Stimulated activated CD8-positive, alpha-beta memory T cell treated with anti-CD3 and anti-CD28 coated beads, Interleukin-12 subunit alpha, Interleukin-12 subunit beta, amount 100 ng/mL, for 1 hour (primary cell): ENCODE measurements around the gene TGFBR3.

Source experiments
- DNase-seq: peaks from one replicate; pipeline ENCODE4 v3.0.0-alpha.2; 2020; ENCODE audit warnings: low read depth

The TGFBR3 gene

DNA sequence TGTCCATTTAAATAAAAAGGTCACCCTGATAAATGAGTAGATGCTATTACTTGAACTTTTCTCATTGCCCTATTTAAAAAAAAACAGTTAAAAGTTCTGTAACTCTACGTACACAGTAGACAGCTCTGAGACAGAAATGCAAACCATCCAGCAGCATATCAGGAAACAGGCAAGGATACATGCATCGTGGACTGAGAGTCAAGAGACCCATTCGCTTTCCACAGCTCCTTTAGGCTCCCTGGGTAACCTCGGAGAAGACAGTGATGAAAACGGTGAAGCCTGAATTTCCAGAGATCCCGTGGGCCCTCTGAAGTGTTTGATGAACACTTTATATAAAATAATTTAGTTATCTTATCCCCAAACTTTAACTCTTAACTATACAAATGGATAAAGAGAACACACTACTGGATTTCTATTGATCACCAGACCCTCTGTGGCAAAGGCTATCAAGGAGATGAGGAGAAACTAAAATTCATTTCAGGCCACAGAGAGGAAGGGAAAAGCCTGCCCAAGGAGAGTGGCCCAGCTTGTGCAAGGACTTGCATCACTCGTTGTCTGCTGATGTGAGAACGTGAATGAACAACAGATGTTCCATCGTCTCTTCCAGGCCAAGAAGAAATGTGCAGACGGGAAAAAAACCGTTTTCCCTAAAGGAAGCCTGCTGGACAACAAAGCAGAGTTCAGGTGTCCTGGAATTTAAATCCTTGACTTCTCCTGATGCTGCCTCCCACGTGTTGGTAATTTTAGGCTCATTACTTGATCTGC, 131.0 kb downstream of the TGFBR3 start:
- DNase-seq = no peak

DNA sequence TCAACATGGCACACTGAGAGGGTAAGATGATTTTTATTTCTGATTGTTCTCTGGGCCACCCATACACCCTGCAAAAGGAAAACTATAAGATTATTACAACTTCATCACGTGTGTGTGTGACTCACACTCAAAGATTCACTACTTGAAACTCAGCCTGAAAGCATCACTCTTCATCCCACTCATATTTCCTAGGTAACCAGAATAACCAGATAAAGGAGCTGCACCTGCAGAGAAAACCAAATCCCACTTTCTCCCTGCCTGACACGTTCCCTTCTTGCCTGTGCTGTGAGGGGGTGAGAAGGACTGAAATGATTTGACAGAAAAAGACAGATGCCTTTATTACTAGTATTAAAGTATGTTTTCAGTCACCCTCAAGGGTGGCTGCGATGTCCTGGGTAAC, 131.6 kb downstream of the TGFBR3 start:
- no peak for DNase-seq

- no peak for DNase-seq
These were observed 132.1 kb downstream of the TGFBR3 start for GRCh38 chr1:91753878-91754277.

GRCh38 chr1:91752324-91752723, 133.6 kb downstream of the TGFBR3 start:
- no peak for DNase-seq

DNA sequence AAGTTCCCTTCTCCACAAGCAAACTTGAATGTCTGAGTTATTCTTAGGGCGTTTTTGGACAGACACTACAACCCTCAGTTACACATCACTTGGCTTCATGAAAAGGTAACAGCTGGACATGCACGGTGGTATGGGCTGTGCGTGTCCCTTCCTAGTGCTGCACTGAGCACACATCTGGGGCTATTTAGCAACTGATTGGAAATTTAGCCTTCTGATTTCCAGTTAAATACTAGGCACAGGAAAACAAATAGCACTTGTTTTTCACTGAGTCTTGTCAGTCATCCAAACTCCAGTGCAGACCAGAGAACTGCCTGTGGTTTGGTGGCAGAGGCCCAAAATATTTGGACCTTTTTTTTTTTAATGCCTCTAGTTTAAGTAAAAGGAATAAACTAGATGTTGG, 134.7 kb downstream of the TGFBR3 start:
- no peak for DNase-seq

DNA sequence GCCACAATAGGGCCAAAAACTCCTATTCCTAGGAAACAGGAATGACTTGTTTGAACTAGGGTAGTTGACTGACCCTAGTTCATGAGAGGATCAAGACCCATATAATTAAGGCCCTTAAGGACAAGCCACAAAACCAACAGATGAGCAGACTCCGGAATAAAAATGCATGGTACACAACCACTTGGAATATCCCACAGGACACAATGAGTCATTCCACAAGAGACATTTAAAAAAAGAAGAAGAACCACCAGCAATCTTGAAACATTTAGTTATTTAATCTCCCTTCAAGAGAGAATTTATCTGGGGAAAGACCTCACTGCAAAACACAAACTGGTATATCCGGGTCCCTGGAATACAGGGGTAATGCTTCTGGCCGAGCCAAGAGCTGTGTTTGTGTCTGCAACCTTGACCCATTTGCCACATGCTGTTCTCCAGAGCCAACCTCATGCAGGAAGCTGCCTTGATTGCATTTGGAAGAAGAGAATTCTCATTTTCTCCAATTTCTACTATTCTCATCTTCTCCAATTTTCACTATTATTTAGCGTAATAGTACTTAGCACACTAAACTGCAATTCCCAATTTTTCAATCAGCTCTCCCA, 135.5 kb downstream of the TGFBR3 start:
- no peak for DNase-seq

DNA sequence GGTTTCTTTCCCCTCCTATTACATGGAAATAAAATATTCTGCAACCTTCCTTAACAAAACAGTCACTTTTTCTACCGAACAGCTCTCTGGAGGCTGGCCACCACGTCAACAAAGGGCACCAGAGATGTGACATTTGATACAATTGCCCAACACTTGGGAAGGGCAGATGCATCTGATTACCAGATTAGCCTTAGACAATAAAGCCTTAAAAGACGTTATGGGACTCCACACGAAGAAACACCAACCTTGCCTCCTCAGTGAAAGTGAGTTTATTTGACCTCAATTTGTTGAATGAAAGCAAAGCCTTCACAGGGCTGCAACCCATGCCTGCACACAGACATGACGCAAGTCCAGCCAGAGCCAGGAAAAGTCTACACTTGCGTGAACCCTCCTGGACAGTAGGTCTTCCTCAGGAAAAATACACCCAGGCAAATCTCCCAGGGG, 136.1 kb downstream of the TGFBR3 start:
- no peak for DNase-seq

GRCh38 chr1:91747666-91748065, 138.3 kb downstream of the TGFBR3 start:
- DNase-seq = no peak

- no peak for DNase-seq
These were observed 139.1 kb downstream of the TGFBR3 start for GRCh38 chr1:91746728-91747338.

- no peak for DNase-seq
These were observed 140.1 kb downstream of the TGFBR3 start for GRCh38 chr1:91745640-91746373.

- DNase-seq = no peak
These were observed 140.9 kb downstream of the TGFBR3 start for GRCh38 chr1:91744953-91745639.

DNA sequence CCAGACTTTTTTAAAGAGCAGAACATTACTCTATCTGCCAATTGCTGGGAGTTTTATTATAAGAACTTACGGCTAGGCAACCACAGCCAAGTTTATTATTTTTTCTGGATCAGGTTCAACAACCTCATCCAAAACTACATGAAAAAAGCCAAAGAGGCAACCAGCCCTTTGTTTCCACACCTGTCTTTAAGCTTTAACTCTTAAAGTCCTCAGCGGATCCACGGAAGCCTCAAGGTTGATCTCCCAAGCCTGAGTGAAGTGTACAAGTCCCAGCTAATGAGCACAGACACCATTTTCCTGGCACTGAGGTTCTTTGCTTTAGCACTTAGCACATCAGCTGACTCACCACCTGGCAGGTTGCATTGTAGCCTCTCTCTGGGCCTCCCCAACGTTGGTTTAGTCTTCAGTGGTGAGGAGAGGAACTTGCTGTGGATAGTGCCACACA, 143.1 kb downstream of the TGFBR3 start:
- no peak for DNase-seq

DNA sequence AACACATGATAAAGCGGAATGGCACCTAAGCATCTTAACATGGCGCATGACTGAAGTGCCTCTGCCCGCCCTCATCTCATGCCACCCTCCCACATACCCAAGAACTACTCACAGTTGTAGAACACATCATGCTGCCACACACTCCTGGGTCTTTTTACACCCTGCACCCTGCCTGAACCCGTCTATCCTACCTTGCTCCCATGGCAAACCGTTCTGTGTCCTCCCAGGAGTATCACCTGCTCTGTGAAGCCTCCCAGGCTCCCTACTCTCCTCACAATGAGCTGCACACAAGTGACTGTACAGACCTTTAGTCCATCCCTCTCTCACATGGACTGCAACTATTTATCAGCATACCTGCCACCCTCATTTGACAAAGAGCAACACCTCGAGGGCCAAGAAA, 144.0 kb downstream of the TGFBR3 start:
- no peak for DNase-seq

DNA sequence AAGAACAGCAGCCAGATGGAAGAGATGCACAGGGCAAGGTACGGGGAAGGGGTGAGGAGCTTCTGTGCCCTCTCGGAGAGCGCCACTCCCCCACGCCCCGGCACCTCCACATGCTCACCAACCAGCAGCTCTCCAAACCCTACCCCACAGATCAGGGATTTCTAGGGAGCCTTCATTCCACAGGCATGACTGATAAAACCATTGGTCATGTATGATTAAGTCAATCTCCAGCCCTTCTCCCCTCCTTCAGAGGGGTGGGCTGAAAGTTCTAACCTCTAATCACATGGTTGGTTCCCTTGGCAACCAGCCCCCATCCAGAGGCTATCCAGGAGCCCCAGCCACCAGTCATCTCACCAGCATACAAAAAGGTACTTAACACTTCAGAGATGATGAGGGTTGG, 144.7 kb downstream of the TGFBR3 start:
- no peak for DNase-seq

DNA sequence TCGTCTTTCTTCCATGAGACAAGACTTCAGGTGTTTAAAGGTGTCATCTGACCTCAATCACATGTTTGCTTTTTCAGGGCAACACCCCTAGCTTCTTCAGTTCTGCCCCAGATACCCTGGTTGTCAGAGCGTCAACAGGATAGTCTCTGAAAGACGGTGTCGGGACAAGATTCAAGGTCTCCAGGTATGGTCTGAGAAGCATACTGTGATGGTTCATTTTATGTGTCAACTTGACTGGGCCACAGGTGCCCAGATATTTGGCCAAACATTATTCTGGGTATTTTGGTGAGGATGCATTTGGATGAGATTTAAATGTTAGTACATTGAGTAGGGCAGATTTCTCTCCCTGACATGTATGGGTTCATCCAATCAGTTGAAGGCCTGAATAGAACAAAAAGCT, 148.3 kb downstream of the TGFBR3 start:
- no peak for DNase-seq

DNA sequence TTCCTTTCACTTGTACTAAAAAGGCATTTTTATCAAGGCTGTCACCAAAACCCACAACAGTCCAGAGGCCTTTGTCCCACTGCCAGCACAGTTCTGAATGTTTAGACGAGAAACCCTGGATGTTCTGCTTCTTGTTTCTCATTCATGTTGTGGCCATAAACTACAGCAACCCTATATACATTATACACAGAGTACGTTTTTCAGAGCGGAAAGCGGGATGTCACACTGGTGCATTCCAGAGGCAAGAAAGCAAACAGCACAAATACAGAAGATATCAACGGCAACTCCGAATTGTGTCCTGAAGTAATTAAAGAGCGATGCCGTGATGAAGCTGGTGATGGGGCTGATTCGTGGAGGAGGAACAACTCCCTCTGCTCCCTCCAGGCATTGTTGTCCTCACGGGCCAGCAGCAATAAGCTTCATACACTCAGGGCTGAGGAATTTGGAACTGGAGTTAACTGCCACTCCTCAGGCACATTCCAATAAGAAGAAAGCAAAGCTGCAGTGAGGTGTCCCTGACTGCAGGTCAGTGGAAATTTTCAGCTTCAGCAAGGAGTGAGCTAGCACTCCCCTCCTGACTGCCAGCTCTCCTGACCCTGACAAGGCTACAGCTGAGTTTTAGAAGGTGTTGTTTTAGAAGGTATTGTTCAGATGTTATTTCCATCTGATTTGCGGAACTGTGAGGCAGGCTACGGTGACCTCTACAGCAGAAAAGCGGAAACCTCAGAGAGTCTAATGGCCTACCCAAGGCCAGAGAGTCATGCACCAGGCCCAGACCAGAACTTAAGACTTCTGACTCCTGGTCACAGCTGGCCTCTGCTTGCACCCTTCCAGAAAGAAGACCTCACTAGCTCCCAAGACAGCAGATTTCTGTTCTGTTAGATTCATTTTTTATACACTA, 149.0 kb downstream of the TGFBR3 start:
- DNase-seq = no peak

DNA sequence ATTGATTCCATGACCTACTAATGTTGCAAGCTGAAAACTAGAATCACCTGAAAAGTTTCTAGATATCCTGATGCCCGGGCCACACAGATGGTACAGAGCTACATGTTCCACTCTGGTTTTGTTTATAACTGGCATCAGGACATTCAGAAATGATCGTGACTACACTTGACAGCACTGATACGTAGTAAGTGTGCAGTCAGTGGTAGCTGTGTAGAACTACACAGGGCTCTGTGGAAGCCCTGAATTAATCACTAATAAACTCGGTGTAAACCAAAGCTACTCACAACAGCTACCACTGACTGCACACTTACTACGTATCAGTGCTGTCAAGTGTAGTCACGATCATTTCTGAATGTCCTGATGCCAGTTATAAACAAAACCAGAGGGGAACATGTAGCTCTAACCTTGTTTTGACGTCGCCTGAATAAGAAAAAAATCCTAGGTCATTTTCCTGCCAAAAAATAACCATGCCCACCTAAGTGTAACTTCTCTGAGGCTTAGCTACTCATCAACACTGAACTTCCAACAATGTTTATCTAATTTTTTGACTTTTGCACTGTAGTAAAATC, 149.7 kb downstream of the TGFBR3 start:
- no peak for DNase-seq

- DNase-seq = no peak
These were observed 150.6 kb downstream of the TGFBR3 start for GRCh38 chr1:91735266-91735845.

GRCh38 chr1:91734761-91735160, 151.2 kb downstream of the TGFBR3 start:
- no peak for DNase-seq

DNA sequence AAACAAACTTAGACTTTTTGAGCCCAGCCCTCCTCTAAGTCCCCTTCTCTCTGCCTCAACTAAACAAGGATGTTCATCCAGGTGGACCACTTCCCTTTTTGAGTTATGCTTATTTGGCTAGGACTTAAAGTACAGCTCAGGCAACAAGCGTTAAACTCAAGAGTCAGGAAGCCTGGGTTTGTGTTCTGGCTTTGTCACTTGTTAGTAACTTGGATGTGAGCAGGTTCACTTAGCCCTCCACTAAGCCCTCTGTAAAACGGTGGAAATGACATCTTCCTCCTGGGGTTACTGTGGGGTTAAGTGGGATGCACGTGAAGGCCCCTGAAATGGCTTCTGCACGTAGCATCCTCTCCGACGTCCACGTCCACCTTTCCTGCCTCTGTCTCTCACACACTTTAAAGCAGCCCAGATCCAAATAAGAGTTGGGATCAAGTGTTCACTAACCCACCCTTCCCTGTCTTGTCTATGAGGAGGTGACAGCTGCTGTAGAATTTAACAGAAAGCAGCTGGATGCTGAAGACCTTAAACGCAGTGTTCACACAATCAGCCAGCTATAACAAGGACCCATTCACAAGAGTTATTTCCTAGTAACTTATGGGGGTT, 152.7 kb downstream of the TGFBR3 start:
- no peak for DNase-seq
